Loucy (cell line): Measurements from ENCODE around the gene TCF19.

ENCODE experiments used
- H2AFZ ChIP-seq: fragments of 200-600 bp; sonication (generic); 2 replicates; pipeline ENCODE4 v1.6.0; 2016; ENCODE audit warnings: antibody characterized with exemption, mild to moderate bottlenecking, low read length, moderate library complexity
- H3F3A ChIP-seq: fragments of 200-600 bp; 2 replicates; pipeline ENCODE4 v1.6.0; 2016; ENCODE audit warnings: antibody characterized with exemption, low read depth, mild to moderate bottlenecking
- H3K27me3 ChIP-seq: fragments of 200-600 bp; sonication (generic); 2 replicates; pipeline ENCODE4 v1.6.1; 2014; ENCODE audit warnings: low read length, mild to moderate bottlenecking; ENCODE audit not compliant: insufficient read depth, poor library complexity, severe bottlenecking
- H3K36me3 ChIP-seq: fragments of 200-600 bp; sonication (generic); 2 replicates; pipeline ENCODE4 v1.6.1; 2016; ENCODE audit warnings: low read length; ENCODE audit not compliant: insufficient read depth
- H3K4me1 ChIP-seq: fragments of 200-600 bp; sonication (generic); 2 replicates; pipeline ENCODE4 v1.5.1; 2014; ENCODE audit warnings: low read length, mild to moderate bottlenecking; ENCODE audit not compliant: insufficient read depth, poor library complexity, severe bottlenecking
- H3K4me2 ChIP-seq: fragments of 200-600 bp; sonication (generic); 2 replicates; pipeline ENCODE4 v1.6.0; 2014; ENCODE audit warnings: antibody characterized with exemption, low read length, low read depth, mild to moderate bottlenecking; ENCODE audit not compliant: poor library complexity, severe bottlenecking
- H3K4me3 ChIP-seq: fragments of 200-600 bp; sonication (generic); 2 replicates; pipeline ENCODE4 v1.5.1; 2014; ENCODE audit warnings: low read length, mild to moderate bottlenecking, mixed read lengths; ENCODE audit not compliant: poor library complexity, severe bottlenecking
- H3K79me2 ChIP-seq: fragments of 200-600 bp; sonication (generic); 2 replicates; pipeline ENCODE4 v1.6.1; 2014; ENCODE audit warnings: low read length; ENCODE audit not compliant: insufficient read depth
- H3K9ac ChIP-seq: fragments of 200-600 bp; sonication (generic); 2 replicates; pipeline ENCODE4 v1.6.0; 2014; ENCODE audit warnings: mild to moderate bottlenecking, low read depth, low read length, moderate library complexity; ENCODE audit not compliant: poor library complexity, severe bottlenecking
- H3K9me2 ChIP-seq: fragments of 200-600 bp; sonication (generic); replicated peaks from 2 replicates; pipeline ENCODE4 v1.6.1; 2016; ENCODE audit warnings: low read depth, low read length, mixed read lengths
- H3K9me3 ChIP-seq: fragments of 200-600 bp; sonication (generic); 2 replicates; pipeline ENCODE4 v1.6.1; 2014; ENCODE audit warnings: mild to moderate bottlenecking, antibody characterized with exemption, low read length, low read depth; ENCODE audit not compliant: insufficient read depth
- H4K20me1 ChIP-seq: fragments of 200-600 bp; sonication (generic); 2 replicates; pipeline ENCODE4 v1.6.0; 2014; ENCODE audit warnings: antibody characterized with exemption, low read length, mild to moderate bottlenecking; ENCODE audit not compliant: insufficient read depth, poor library complexity, severe bottlenecking
- EZH2phosphoT487 ChIP-seq: fragments of 200-600 bp; IDR thresholded peaks from 2 replicates; pipeline ENCODE4 v1.6.1; 2018; ENCODE audit warnings: antibody characterized with exemption, mild to moderate bottlenecking, moderate library complexity, borderline replicate concordance
- TF ChIP-seq, protein P1 (sequence below): fragments of 200-600 bp; sonication (generic); conservative IDR thresholded peaks from 2 replicates; pipeline ENCODE4 v1.5.1; 2014; ENCODE audit warnings: mild to moderate bottlenecking, antibody characterized with exemption, low read length

The TCF19 gene

DNA sequence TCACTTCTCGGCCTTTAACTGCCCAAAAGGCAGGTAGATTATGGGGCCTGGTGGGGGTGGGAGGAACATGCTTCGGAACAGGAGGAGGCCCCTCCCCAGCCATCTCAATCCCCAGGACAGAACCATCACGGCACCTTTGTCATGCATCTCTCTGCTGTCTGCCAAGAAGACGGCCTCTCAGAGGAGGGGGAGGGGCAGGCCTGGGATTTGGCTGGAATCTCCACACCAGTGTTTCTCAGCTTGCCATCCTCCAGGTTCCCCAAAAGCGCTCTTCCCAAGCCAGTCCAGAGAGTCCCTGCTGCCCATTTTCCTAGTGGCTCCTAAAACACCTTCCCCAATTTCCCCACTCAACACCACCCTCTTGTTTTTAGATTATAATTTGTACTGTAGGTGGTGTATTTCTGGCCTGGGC is 14.6 kb downstream of the TCF19 start:
- no peak overlapping the region for H3K9ac ChIP-seq
- no peak overlapping the region for H3K4me2 ChIP-seq
- H3K27me3 ChIP-seq = no peaks in the 10 kb centered on the region
- H3K79me2 ChIP-seq = no peaks in the 10 kb centered on the region
- H3K4me1 ChIP-seq = no peaks in the 10 kb centered on the region
- no peaks in the 10 kb centered on the region for H3K9me3 ChIP-seq
- H3K4me3 ChIP-seq = no peak overlapping the region
- H4K20me1 ChIP-seq = no peaks in the 10 kb centered on the region
- no peaks in the 10 kb centered on the region for H3K9me2 ChIP-seq
- H3F3A ChIP-seq = no peaks in the 10 kb centered on the region
- H2AFZ ChIP-seq = no peak overlapping the region
- TF ChIP-seq, protein P1, sequence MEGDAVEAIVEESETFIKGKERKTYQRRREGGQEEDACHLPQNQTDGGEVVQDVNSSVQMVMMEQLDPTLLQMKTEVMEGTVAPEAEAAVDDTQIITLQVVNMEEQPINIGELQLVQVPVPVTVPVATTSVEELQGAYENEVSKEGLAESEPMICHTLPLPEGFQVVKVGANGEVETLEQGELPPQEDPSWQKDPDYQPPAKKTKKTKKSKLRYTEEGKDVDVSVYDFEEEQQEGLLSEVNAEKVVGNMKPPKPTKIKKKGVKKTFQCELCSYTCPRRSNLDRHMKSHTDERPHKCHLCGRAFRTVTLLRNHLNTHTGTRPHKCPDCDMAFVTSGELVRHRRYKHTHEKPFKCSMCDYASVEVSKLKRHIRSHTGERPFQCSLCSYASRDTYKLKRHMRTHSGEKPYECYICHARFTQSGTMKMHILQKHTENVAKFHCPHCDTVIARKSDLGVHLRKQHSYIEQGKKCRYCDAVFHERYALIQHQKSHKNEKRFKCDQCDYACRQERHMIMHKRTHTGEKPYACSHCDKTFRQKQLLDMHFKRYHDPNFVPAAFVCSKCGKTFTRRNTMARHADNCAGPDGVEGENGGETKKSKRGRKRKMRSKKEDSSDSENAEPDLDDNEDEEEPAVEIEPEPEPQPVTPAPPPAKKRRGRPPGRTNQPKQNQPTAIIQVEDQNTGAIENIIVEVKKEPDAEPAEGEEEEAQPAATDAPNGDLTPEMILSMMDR = no peak
- TF ChIP-seq EZH2phosphoT487 = no peak
- H3K36me3 ChIP-seq = no peaks in the 10 kb centered on the region

DNA sequence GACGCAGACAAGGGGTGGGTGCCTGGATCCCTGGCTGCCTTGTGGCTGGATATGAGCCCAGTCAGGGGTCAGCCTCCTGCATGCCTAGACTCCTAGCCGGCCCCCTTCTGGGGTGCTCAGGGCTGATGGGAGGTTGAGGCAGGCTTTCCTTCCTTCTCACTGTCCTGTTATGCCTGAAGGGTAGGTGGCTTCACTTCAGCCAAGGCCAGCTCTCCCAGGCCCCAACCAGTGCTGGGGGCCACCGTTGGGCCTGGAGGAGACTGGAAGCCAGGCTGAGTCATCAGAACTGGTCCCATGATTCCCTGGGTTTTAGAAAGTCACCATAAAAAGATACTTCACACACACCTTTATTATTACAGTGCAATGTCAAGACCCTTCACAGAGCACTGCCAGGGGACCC is 15.0 kb downstream of the TCF19 start:
- Histone ChIP-seq H3K9ac (no peak overlapping the region), H3F3A (no peaks in the 10 kb centered on the region), H3K9me2 (no peaks in the 10 kb centered on the region), H3K79me2 (no peaks in the 10 kb centered on the region), H3K4me2 (no peak overlapping the region), H3K27me3 (no peaks in the 10 kb centered on the region), H4K20me1 (no peaks in the 10 kb centered on the region), H3K4me1 (no peaks in the 10 kb centered on the region), H3K9me3 (no peaks in the 10 kb centered on the region), H2AFZ (no peak overlapping the region), H3K36me3 (no peaks in the 10 kb centered on the region), H3K4me3 (no peak overlapping the region)
- TF ChIP-seq, protein P1 = no peak
- no peak for TF ChIP-seq EZH2phosphoT487

DNA sequence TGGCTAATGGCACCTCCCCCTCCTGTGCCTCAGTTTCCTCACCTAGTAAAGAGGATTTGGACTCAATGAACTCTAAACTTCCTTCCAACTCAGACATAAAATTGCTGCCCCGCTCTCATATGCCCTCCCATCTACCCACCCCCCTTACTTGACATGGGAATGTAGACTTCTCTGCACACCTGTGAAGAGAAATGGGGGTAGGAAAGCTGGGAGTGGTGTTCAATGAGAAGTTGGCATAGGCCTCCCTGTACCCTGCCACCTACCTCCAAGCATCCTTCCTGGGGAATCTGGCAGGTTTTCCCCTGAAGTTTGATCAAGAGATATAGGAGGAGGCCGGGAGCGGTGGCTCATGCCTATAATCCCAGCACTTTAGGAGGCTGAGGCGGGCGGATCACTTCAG is 16.0 kb downstream of the TCF19 start:
- TF ChIP-seq EZH2phosphoT487 = no peak
- TF ChIP-seq, protein P1 = no peak
- no peak overlapping the region for H3K9ac ChIP-seq
- H3K9me3 ChIP-seq = no peaks in the 10 kb centered on the region
- H4K20me1 ChIP-seq = no peaks in the 10 kb centered on the region
- no peak overlapping the region for H3K4me3 ChIP-seq
- H3K4me2 ChIP-seq = no peak overlapping the region
- H3F3A ChIP-seq = no peaks in the 10 kb centered on the region
- no peaks in the 10 kb centered on the region for H3K79me2 ChIP-seq
- no peaks in the 10 kb centered on the region for H3K27me3 ChIP-seq
- H3K36me3 ChIP-seq = no peaks in the 10 kb centered on the region
- no peaks in the 10 kb centered on the region for H3K9me2 ChIP-seq
- no peaks in the 10 kb centered on the region for H3K4me1 ChIP-seq
- H2AFZ ChIP-seq = no peak overlapping the region
